ENCODE results near the gene FAM120B.

The FAM120B gene

DNA sequence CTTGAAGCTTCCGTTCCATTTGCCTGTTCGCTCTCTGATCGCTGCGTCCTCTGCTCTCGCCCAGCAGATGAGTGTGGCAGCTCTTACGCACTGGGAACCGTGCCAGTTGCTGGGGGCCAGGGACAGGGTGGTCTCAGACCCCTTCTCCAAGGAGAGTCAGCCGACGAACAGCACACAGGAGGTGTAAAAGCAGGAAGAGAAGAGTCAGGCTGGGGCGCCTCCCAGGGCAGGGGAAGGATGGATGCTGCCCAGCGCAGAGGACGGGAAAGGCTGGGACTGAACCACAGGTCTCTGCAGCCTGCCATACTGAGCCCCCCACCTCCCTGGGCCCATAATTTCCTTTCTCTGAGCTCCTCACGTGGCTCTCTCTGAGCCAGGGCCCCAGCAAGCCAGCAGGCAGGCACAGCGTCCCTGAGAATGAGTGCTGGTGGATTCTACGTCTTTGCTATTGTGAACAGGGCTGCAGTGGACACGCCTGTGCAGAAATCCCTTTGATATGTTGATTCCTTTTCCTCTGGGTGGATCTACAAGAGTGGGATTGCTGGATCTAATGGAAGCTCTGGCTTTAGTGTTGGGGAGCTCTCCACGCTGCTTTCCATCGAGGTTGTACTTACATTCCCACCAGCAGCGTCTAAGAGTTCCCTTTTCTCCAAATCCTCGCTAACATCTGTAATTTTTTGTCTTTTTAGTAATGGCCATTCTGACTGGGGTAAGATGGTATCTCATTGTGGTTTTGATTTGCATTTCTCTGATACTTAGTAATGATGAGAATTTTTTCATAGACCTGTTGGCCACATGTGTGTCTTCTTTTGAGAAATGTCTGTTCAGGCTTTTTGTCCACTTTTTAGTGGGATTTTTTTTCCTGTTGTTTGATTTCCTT is 142.4 kb downstream of the FAM120B start:
- no peak for DNase-seq

DNA sequence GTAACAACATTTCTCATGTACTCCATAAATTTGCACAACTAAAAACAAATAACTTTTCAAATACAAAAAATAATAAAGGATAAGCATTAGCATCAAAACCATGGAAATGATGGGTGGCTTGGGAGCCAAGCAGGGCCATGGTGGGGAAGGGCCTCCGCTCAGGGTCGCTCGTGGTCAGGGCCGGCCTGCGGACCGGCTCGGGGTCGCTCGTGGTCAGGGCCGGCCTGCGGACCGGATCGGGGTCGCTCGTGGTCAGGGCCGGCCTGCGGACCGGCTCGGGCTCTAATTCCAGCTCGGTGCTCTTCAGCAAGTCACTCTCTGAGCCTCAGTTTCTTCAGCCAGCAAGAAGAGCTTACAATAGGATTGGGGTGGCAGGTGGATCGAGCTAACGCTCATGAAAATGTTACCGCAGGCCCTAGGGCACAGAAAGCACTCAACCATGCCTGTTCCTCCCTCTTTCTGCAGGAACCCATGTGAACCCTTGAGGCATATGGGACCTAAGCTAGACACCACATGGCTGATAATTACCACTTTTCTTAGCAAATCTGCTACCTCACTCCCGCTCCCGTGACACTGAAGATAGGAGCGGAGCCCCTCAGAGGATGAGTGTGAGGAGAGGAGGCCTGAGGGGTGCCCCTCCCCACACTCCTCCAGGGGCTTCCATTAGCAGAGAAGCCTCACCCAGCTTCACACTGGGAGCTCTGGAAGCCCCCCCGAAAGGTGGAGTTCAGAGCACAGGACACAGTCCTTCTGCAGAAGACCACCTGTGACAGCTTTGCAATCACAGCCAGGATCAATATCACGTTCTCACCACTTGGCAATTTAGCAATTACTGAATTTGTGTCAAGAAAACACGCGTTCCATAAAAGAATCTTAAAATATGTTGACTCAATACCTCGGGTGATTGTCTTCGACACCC is 143.5 kb downstream of the FAM120B start:
- no peak for DNase-seq

DNA sequence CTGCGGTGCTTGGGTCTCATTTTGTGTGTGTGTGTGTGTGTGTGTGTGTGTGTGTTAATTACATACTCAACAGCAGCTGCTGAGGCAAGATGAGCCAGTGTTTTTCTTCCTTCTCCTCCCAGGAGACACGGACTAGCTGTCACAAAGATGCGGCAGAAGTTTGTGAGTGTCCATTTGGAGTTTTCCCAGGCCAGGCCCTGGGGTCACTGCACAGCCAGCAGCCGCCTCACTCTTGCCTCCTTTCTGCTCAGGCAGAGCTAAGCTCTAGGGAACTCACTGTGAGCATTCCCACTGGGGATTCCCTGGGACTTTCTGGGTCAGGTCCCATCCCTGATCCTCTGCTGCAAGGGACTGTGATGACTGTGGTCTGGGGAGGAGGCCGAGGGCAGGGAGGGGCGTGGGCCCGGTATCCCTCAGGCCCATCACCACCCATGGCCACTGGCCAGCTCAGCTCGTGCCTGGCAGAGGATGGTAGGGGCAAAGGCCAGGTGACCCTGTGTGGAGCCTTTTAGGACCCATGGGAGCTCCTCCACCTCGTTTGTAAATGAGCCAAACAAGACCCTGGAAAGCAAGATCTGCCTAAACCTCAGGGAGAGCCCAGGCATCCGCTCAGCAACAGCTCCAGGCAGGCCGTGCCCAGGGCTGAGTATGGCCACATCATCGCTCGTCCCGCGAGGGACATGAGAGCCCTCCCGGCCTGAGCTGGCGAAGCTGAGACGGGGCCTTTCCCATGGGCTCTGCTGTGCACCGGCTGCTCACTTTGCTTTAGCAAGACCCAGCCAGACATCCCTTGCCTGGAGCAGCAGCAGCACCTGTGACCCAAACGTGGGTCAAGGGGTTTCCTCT is 144.6 kb downstream of the FAM120B start:
- no peak for DNase-seq

DNA sequence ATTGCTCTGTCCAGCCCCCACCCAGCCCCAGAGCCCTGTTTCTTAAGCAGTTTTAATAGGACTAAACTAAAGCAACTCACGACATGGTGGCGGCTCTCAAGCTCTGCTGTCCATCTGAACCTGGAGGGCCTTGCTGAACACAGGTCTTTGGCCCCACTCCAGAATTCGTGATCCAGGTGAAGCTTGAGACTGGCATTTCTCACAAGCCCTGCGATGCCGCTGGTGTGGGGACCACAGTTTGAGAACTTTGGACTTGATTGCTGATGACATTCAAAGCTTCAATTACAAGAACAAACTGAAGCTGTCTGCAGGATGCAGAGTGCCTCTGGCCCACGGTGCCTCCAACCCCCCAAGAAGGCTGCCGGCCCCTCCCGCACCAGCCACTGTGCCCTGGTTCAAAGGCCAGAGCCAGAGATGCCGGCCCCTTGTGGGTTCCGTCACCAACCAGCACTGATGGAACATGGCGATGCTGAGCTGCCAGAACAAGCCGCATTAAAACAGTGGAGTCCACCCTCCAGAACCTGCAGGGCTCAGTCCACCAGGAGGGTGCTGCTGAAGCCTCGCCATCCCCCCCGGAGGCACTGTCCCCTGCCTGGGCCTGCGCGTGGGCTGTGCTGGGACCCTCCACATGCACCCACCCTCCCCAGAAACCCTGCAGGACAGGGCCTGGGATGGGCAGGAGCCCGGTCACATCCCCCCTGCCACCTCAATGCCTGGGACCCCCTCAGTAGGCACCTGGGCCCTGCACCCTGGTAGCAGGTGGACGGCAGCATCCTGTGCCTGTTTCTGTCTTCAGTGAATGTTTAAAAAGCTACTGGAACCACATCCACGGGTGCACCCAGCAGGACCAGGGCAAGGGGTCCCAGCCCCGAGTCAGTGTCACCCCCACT is 145.4 kb downstream of the FAM120B start:
- DNase-seq, result no peak

DNA sequence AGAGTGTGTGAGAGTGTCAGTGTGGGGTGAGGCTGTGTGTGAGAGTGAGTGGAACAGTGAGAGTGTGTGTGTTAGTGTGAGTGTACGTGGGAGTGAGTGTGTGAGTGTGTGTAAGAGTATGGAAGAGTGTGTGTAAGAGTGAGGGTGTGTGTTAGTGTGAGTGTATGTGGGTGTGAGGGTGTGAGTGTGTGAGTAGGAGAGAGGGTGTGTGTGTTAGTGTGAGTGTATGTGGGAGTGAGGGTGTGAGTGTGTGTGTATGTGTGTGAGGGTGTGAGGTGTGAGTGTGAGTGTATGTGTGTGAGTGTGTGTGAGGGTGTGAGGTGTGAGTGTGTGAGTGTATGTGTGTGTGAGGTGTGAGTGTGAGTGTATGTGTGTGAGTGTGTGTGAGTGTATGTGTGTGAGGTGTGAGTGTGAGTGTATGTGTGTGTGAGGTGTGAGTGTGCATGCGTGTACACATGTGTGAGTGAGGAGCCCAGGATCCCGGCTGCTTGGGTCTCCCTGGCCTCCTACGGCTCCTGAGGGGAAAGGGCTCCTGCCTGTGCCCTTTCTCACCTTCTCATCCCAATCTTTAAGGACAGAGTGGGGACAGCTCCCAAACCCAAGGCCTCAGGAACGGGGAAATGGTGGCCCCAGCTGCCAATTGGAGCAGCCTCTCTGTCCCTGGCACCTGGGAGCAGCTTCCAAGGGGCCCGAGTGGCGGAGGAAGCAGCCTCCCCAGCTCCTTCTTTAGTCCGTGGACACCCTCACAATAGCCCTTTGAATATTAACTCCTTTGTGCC is 146.4 kb downstream of the FAM120B start:
- no peak for DNase-seq

DNA sequence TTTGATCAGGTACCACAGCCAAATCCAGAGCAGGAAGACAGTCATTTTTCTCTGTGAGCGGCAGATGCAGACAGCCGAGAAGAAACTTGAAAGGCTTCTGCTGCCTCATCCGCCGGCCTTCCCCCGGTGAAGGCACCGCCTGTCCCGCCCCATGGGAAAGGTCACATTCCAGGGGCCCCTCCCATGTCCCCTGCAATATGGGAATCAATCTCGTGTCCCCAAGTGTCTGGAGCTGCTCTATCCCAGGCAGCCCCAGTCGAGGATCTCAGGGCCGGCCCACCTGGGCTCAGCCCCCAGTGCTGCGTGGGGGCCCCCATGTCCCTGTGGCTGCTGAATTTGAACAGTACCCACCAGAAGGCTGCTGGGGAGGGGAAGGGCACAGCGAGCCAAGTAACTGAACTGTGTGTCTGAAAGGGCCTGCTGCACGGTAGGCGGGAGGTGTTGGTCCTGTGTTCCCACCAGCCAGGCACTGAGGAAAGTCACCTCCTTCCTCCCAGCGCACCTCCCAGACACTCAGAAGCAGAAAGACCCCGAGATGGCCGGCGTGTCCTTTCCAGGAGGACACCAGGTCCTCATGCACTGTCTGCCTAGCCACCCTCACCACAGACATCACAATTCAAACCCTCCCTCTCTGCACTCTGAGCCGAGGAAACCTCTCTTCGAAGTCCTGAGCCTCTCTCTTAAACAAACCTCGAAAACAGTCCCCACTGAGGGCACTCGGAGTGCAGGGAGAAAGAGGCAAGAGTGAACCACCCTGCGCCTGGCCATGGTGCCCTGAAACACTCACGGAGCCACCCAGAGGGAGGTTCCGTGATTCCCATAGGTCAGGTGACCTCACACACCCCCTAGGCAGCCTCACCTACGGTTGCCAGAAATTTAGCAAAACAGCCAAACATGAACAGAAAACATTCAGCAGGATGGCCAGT is 147.3 kb downstream of the FAM120B start:
- no peak for DNase-seq

DNA sequence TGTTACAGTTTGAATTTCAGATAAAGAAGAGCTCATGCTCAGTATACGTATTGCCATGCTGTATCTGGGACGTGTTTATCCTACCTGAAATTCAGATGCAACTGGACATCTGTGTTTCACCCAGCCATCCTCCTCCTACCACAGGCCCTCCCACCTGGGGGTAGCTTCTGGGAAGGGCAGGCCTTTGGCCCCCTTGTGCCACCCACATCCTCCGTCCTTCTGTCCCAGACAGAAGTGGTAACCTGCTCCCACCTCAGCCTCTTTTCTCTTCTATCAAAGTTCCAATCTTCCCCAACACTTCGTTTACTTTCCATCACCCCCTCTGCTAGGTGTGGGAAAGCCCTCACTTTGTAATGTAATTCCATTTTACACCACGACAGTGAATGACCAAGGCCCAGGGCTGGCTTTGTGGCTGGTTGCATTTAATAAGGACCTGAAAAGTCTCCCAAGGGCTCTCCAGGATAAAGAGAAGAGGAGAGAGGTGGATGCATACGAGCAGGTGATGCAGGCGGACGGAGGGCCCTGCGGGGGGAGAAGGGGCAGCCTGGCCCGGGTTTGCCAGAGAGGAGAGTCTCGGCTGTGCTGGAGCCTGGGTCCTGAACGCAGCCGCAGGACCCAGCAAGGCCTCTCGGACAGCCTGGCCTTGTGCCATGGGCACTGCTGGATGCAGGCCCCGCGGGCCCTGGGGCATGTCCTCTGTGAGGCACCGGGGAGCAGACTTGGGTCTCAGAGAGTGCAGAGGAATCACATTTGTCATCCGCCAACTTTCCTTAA is 148.1 kb downstream of the FAM120B start:
- no peak for DNase-seq

DNA sequence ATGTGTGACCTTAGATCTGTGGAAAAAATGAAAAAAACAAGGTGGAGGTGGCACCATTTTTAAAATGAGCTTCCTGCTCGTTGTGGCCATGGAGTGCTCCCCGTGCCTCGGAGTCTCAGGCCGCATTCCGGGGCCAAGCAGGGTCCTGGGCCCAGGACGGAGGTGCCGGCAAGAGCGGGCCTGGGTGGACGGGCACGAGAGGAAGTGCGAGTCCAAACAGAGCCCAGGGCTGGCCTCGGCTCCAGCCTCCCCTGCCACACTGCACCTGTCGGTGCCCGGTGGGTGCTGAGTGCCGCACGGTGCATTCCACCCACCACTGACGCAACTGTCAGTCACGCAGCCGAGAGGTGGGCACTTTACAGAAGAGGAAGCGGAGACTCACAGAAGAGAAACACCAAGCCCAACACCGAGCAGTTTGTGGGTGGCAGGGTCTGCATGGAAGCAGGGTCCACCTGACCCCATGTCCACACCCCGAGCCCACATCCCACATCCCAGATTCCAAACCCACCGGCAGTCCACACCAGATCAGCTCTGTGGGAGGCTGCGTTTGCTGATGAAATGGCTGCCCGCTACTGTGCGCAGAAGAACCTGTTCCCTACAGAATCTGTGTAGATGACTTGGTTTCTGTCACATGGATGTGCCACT is 148.9 kb downstream of the FAM120B start:
- DNase-seq, result no peak

DNA sequence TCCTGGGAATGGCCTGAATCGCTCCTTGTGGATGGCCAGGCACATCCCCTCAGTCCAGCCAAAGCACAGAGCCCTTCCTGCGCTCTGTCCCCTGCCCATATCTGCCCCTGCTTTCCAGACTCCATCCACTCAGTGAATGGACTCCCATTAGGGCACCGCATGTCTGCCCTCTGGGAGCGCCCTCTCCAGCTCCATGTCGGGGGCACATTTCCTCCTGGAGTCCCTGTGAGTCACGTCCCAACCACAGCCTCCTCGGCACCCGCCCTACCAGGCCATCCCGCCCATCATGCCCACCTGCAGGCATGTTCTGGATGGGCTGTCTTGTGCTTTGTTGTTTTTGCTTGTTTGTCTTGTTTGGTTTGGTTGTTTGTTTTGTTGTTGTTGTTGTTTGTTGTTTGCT is 149.8 kb downstream of the FAM120B start:
- no peak for DNase-seq

Measured in activated CD4-positive, alpha-beta T cell treated with anti-CD3 and anti-CD28 coated beads, Interleukin-2, amount 50 U/mL, for 1 hour (primary cell).